GM12878 (cell line): ENCODE results near the gene CCDC127. TPM values are rescaled to one million over a fixed set of nuclear protein-coding genes. Genes with fewer than 3 reads are reported as not detected.

Experiments used
- ATAC-seq: fragments of 200-7000 bp; cut with Tn5 transposase; 3 replicates; pipeline ENCODE4 v1.9.1; 2020; ENCODE audit warnings: mild to moderate bottlenecking, moderate library complexity
- BruUV-seq: library from RNA; stranded (reverse); fragments of 400-500 nt; replicated peaks from 2 replicates; lab custom pipeline; 2021; lab: Mats Ljungman, UMichigan
- CTCF ChIA-PET: fragments of 300-600 bp; sonication (Branson Sonifier 250); formaldehyde crosslinking; extraction: SDS; loops from one replicate; lab custom pipeline; 2021; ENCODE audit warnings: inconsistent platforms; lab: Yijun Ruan, JAX
- POLR2A ChIA-PET: fragments of 350-600 bp; formaldehyde crosslinking; extraction: SDS; loops from one replicate; lab custom pipeline; 2021; ENCODE audit warnings: inconsistent platforms; lab: Charles Lee
- RAD21 ChIA-PET: fragments of 300-600 bp; sonication (Branson Sonifier 250); formaldehyde crosslinking; loops from one replicate; lab custom pipeline; 2023; ENCODE audit warnings: antibody characterized with exemption; ENCODE audit not compliant: unreplicated experiment; lab: Charles Lee
- SMC1A ChIA-PET: fragments of 300-600 bp; sonication (Branson Sonifier 250); formaldehyde crosslinking; loops from one replicate; lab custom pipeline; 2023; ENCODE audit not compliant: unreplicated experiment, uncharacterized antibody; lab: Charles Lee
- DNase-seq: peaks from one replicate; pipeline ENCODE4 v3.0.0-alpha.2; 2011; ENCODE audit warnings: low read depth, low spot score
- FAIRE-seq: peaks from 3 replicates; lab custom pipeline; 2011; peaks lifted over from hg19 to GRCh38; lab: Jason Lieb, UNC
- H2AFZ ChIP-seq: 2 replicates; pipeline ENCODE4 v1.6.0; 2011; ENCODE audit warnings: low read depth, low read length, control low read depth; ENCODE audit not compliant: control insufficient read depth
- H3K27ac ChIP-seq: 2 replicates; pipeline ENCODE4 v1.5.1; 2011; ENCODE audit warnings: control low read depth; ENCODE audit not compliant: control insufficient read depth, insufficient read depth
- H3K27me3 ChIP-seq, 2 experiments: replicated peaks in 1 of 2; 2 replicates each; pipeline versions ENCODE4 v1.6.0 to v1.6.1; 2011; ENCODE audit warnings: low read length in 1 of 2; ENCODE audit not compliant: control insufficient read depth in 2 of 2, insufficient read depth in 2 of 2
- H3K36me3 ChIP-seq, 2 experiments: 2 replicates each; pipeline ENCODE4 v1.5.1; 2011; ENCODE audit warnings: low read length in 1 of 2; ENCODE audit not compliant: control insufficient read depth in 2 of 2, insufficient read depth in 2 of 2
- H3K4me1 ChIP-seq: 2 replicates; pipeline ENCODE4 v1.6.1; 2011; ENCODE audit warnings: mild to moderate bottlenecking, low read length, moderate library complexity, mixed read lengths; ENCODE audit not compliant: control insufficient read depth, insufficient read depth
- H3K4me2 ChIP-seq: 2 replicates; pipeline ENCODE4 v1.6.0; 2011; ENCODE audit warnings: control low read depth; ENCODE audit not compliant: control insufficient read depth, insufficient read depth
- H3K4me3 ChIP-seq: fragments of 200-600 bp; sonication (generic); 2 replicates; pipeline ENCODE4 v1.5.1; 2016
- H3K79me2 ChIP-seq: 2 replicates; pipeline ENCODE4 v1.6.0; 2011; ENCODE audit warnings: low read length; ENCODE audit not compliant: control insufficient read depth, insufficient read depth
- H3K9ac ChIP-seq: 2 replicates; pipeline ENCODE4 v1.8.0; 2011; ENCODE audit warnings: low read length, control low read depth, mixed read lengths; ENCODE audit not compliant: control insufficient read depth, insufficient read depth
- H3K9me3 ChIP-seq: replicated peaks from 3 replicates; pipeline ENCODE4 v1.5.1; 2011; ENCODE audit warnings: mild to moderate bottlenecking, low read length; ENCODE audit not compliant: control insufficient read depth, insufficient read depth
- H4K20me1 ChIP-seq: 2 replicates; pipeline ENCODE4 v1.6.0; 2011; ENCODE audit not compliant: control insufficient read depth, insufficient read depth
- CBFB ChIP-seq: IDR thresholded peaks from 2 replicates; pipeline ENCODE4 v1.6.1; 2016; ENCODE audit warnings: antibody characterized with exemption, low read depth
- EED ChIP-seq: sonication (generic); IDR thresholded peaks from 2 replicates; pipeline ENCODE4 v1.6.1; 2016; ENCODE audit warnings: antibody characterized with exemption, low read depth
- NR2C2 ChIP-seq: IDR thresholded peaks from 2 replicates; pipeline ENCODE4 v1.6.1; 2011; ENCODE audit warnings: borderline replicate concordance, low read depth; ENCODE audit not compliant: control insufficient read depth, insufficient read length
- RELB ChIP-seq: fragments of 450-650 bp; IDR thresholded peaks from 2 replicates; pipeline ENCODE4 v1.6.1; 2017; ENCODE audit warnings: low read depth, mild to moderate bottlenecking, moderate library complexity
- SMAD1 ChIP-seq: fragments of 450-650 bp; IDR thresholded peaks from 2 replicates; pipeline ENCODE4 v1.6.1; 2018; ENCODE audit warnings: mild to moderate bottlenecking, low read depth; ENCODE audit not compliant: partially characterized antibody
- SREBF1 ChIP-seq: IDR thresholded peaks from 2 replicates; pipeline ENCODE4 v1.6.1; 2012; ENCODE audit warnings: mild to moderate bottlenecking, low read length
- TCF12 ChIP-seq: IDR thresholded peaks from 2 replicates; pipeline ENCODE4 v1.6.1; 2011; ENCODE audit warnings: low read depth, mild to moderate bottlenecking, low read length
- ZNF274 ChIP-seq: IDR thresholded peaks from one replicate; pipeline ENCODE4 v1.8.0; 2011; ENCODE audit not compliant: insufficient read length, insufficient read depth
- WGBS: methylation state at CpG from one replicate; pipeline ENCODE4 v1.1.6; 2016; ENCODE audit warnings: low lambda C conversion rate; ENCODE audit not compliant: insufficient replicate concordance, insufficient coverage; ENCODE audit errors: missing lambda C conversion rate; 5-methylcytosine and 5-hydroxymethylcytosine counted together
- in situ Hi-C: fragments of 300-500 bp; cut with MboI; formaldehyde crosslinking; loops from 9 replicates; pipeline ENCODE4 v1.14.3; 2018; ENCODE audit warnings: mixed read lengths
- intact Hi-C: fragments of 100-400 bp; cut with micrococcal nuclease; formaldehyde crosslinking; loops from one replicate; pipeline ENCODE4 v1.14.2; 2022; ENCODE audit not compliant: unreplicated experiment
- polyA plus RNA-seq, 11 experiments: library from polyadenylated mRNA; depleted of rRNA in 4 of 11; unstranded in 6 of 11; stranded (reverse) in 5 of 11; fragments of >200 nt; fragmentation: Nextera tagmentation in 4 of 11; fragmentation: Illumina TruSeq in 1 of 11; extraction: Ambion mirVana in 4 of 11; extraction: Trizol in 1 of 11; gene quantifications; 1 replicate in 1 of 11; 2 replicates in 10 of 11; pipeline versions ENCODE4 v1.2.1 to v1.2.3, GENCODE V29; 2011 to 2016; ENCODE audit warnings: inconsistent platforms in 2 of 11, missing spikeins in 2 of 11, low read depth in 1 of 11
- total RNA-seq, 4 experiments: library from RNA; depleted of rRNA in 3 of 4; stranded (reverse); fragments of >200 nt in 3 of 4; fragmentation: Illumina TruSeq in 1 of 4; extraction: Trizol in 1 of 4; gene quantifications; 2 replicates each; pipeline versions ENCODE4 v1.2.1 to v1.2.3, GENCODE V29; 2013 to 2021
- TF ChIP-seq, protein P1 (sequence below): IDR thresholded peaks from 2 replicates; pipeline ENCODE4 v1.6.1; 2011; ENCODE audit warnings: mild to moderate bottlenecking, low read depth, low read length, moderate library complexity; ENCODE audit not compliant: insufficient replicate concordance

CCDC127 gene
- total and polyA plus RNA-seq, 10 of the 15 experiments (the other 5 are each of a cell fraction or from before 2014, with no cell fraction given), result 1.9 to 6.9 (median 2.9) TPM

GRCh38 chr5:163841-164240 lies 54.1 kb downstream of the CCDC127 start (continued):
- TF ChIP-seq, protein P1, sequence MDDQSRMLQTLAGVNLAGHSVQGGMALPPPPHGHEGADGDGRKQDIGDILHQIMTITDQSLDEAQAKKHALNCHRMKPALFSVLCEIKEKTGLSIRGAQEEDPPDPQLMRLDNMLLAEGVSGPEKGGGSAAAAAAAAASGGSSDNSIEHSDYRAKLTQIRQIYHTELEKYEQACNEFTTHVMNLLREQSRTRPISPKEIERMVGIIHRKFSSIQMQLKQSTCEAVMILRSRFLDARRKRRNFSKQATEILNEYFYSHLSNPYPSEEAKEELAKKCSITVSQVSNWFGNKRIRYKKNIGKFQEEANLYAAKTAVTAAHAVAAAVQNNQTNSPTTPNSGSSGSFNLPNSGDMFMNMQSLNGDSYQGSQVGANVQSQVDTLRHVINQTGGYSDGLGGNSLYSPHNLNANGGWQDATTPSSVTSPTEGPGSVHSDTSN, result no peak
- no peak for TF ChIP-seq EED

DNA sequence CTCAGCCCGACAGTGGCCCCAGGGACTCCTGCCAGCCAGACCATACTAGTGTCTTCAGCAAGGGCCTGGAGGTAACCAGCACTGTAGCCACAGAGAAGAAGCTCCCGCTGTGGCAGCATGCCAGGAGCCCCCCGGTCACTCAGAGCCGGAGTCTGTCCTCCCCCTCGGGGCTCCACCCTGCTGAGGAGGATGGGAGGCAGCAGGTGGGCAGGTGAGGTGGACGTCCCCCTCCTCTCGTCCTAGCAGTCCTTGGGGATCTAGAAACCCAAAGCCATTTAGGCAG lies 54.7 kb downstream of the CCDC127 start:
- Histone ChIP-seq H3K27me3 (no peaks in the 10 kb centered on the region), H4K20me1 (no peaks in the 10 kb centered on the region), H3K27ac (no peak overlapping the region), H2AFZ (no peak overlapping the region), H3K9ac (no peak overlapping the region), H3K36me3 (no peaks in the 10 kb centered on the region)
- SMC1A ChIA-PET, result no interaction called here
- RAD21 ChIA-PET, result no interaction called here
- intact Hi-C loops, result no loop called here
- ATAC-seq (no peak), DNase-seq (no peak)
- TF ChIP-seq SMAD1, result no peak
- no peak for TF ChIP-seq RELB
- no peak for TF ChIP-seq TCF12
- TF ChIP-seq SREBF1, result no peak
- no peak for TF ChIP-seq ZNF274
- TF ChIP-seq NR2C2, result no peak
- no peak for TF ChIP-seq CBFB
- TF ChIP-seq, all 136 proteins: peak for 0
- POLR2A ChIA-PET, result no interaction called here
- Histone ChIP-seq H3K9me3 (no peaks in the 10 kb centered on the region; the same call in 2 of the 3 replicates), H3K79me2 (no peaks in the 10 kb centered on the region), H3K4me3 (no peak overlapping the region), H3K4me1 (no peaks in the 10 kb centered on the region), H3K4me2 (no peak overlapping the region)
- no TSS peak for BruUV-seq
- FAIRE-seq, result no peak
- WGBS, result 39% methylated on average over 7 of the region's 7 CpGs
- in situ Hi-C loops, result no loop called here
- CTCF ChIA-PET, result no interaction called here
